Activated gamma-delta T cell treated with Interleukin-2 at 50 U/mL for 16 hours (primary cell): ENCODE data around the gene MTFR2.

Source experiments
- DNase-seq: peaks from one replicate; pipeline ENCODE4 v3.0.0-alpha.2; 2020

MTFR2 gene

DNA sequence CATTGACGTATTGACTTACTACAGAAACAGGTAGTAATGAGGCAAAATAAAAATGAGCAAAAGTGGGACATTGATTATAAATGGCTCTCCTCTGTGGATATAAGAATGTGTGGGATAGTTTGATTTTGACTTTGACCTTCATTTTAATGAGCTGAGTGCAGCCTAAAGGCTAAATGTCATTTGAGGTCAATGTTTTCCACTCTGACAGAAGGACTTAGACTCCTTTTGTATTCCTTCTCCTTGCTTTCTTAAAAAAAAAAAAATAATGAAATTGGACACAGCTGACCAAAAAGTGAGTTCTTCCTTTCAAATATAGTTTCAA lies 68.6 kb downstream of the MTFR2 start:
- no peak for DNase-seq
